ENCODE results near the gene CHPF2.
A peak's percentile ranks its signal among the peaks of the same experiment; 100 is the strongest.

CHPF2 gene

GRCh38 chr7:151243408-151244195 is 11.3 kb downstream of the CHPF2 start:
- Mint-ChIP-seq H3K9me3 (no peaks in the 10 kb centered on the region), H3K27ac (peak overlapping the region; percentile 88), H3K4me3 (peak overlapping the region; percentile 74), H3K36me3 (ENCODE audit: low read depth) (peaks cover 3% of the 10 kb centered on the region), H3K27me3 (ENCODE audit: low read depth) (peaks cover 33% of the 10 kb centered on the region), H3K4me1 (ENCODE audit: low read depth) (peaks cover 32% of the 10 kb centered on the region)
- DNase-seq (ENCODE audit: low spot score): no peak

GRCh38 chr7:151244196-151244840 is 12.0 kb downstream of the CHPF2 start:
- peaks cover 36% of the 10 kb centered on the region for H3K27me3 Mint-ChIP-seq (ENCODE audit: low read depth)
- no peaks in the 10 kb centered on the region for H3K9me3 Mint-ChIP-seq
- H3K4me1 Mint-ChIP-seq (ENCODE audit: low read depth): peaks cover 34% of the 10 kb centered on the region
- H3K36me3 Mint-ChIP-seq (ENCODE audit: low read depth): peaks cover 4% of the 10 kb centered on the region
- peak; percentile 49 for DNase-seq (ENCODE audit: low spot score)
- no peak overlapping the region for H3K27ac Mint-ChIP-seq
- H3K4me3 Mint-ChIP-seq: peak overlapping the region; percentile 74

GRCh38 chr7:151244841-151245346 is 12.6 kb downstream of the CHPF2 start:
- no peak overlapping the region for H3K27ac Mint-ChIP-seq

GRCh38 chr7:151245360-151246101 is 13.2 kb downstream of the CHPF2 start:
- Mint-ChIP-seq H3K4me3 (peak overlapping the region; percentile 57), H3K9me3 (no peaks in the 10 kb centered on the region), H3K27ac (no peak overlapping the region), H3K4me1 (ENCODE audit: low read depth) (peaks cover 35% of the 10 kb centered on the region), H3K27me3 (ENCODE audit: low read depth) (peaks cover 48% of the 10 kb centered on the region), H3K36me3 (ENCODE audit: low read depth) (peaks cover 2% of the 10 kb centered on the region)
- DNase-seq (ENCODE audit: low spot score): peak; percentile 63

More at GRCh38 chr7:151244841-151245346, 12.6 kb downstream of the CHPF2 start:
- DNase-seq (ENCODE audit: low spot score): no peak
- H3K27me3 Mint-ChIP-seq (ENCODE audit: low read depth): peaks cover 41% of the 10 kb centered on the region
- H3K9me3 Mint-ChIP-seq: no peaks in the 10 kb centered on the region
- peak overlapping the region; percentile 57 for H3K4me3 Mint-ChIP-seq
- H3K4me1 Mint-ChIP-seq (ENCODE audit: low read depth): peaks cover 35% of the 10 kb centered on the region
- H3K36me3 Mint-ChIP-seq (ENCODE audit: low read depth): peaks cover 2% of the 10 kb centered on the region

GRCh38 chr7:151246102-151246850 is 14.0 kb downstream of the CHPF2 start:
- no peaks in the 10 kb centered on the region for H3K9me3 Mint-ChIP-seq
- H3K36me3 Mint-ChIP-seq (ENCODE audit: low read depth): peaks cover 2% of the 10 kb centered on the region
- no peak for DNase-seq (ENCODE audit: low spot score)
- no peak overlapping the region for H3K27ac Mint-ChIP-seq
- H3K27me3 Mint-ChIP-seq (ENCODE audit: low read depth): peaks cover 55% of the 10 kb centered on the region
- peaks cover 36% of the 10 kb centered on the region for H3K4me1 Mint-ChIP-seq (ENCODE audit: low read depth)
- peak overlapping the region; percentile 55 for H3K4me3 Mint-ChIP-seq

- no peak overlapping the region for H3K27ac Mint-ChIP-seq
- H3K4me3 Mint-ChIP-seq: peak overlapping the region; percentile 61
- H3K9me3 Mint-ChIP-seq: no peaks in the 10 kb centered on the region
- no peak for DNase-seq (ENCODE audit: low spot score)
- H3K36me3 Mint-ChIP-seq (ENCODE audit: low read depth): peaks cover 2% of the 10 kb centered on the region
- H3K27me3 Mint-ChIP-seq (ENCODE audit: low read depth): peaks cover 56% of the 10 kb centered on the region
- peaks cover 36% of the 10 kb centered on the region for H3K4me1 Mint-ChIP-seq (ENCODE audit: low read depth)
Observed at GRCh38 chr7:151246851-151247580, 14.7 kb downstream of the CHPF2 start.

GRCh38 chr7:151247611-151248345 is 15.5 kb downstream of the CHPF2 start:
- Mint-ChIP-seq H3K27me3 (ENCODE audit: low read depth) (peaks cover 64% of the 10 kb centered on the region), H3K36me3 (ENCODE audit: low read depth) (peaks cover 2% of the 10 kb centered on the region), H3K9me3 (no peaks in the 10 kb centered on the region), H3K4me1 (ENCODE audit: low read depth) (peaks cover 36% of the 10 kb centered on the region), H3K27ac (no peak overlapping the region), H3K4me3 (peak overlapping the region; percentile 61)
- no peak for DNase-seq (ENCODE audit: low spot score)

- no peak for DNase-seq (ENCODE audit: low spot score)
- Mint-ChIP-seq H3K36me3 (ENCODE audit: low read depth) (peaks cover 2% of the 10 kb centered on the region), H3K27ac (no peak within 1 kb of the TSS), H3K27me3 (ENCODE audit: low read depth) (peaks cover 70% of the 10 kb centered on the region), H3K4me1 (ENCODE audit: low read depth) (peaks cover 29% of the 10 kb centered on the region), H3K9me3 (no peaks in the 10 kb centered on the region), H3K4me3 (peak within 1 kb of the TSS; percentile 66)
Observed at GRCh38 chr7:151248346-151249033, 16.2 kb downstream of the CHPF2 start, which contains the start of gene SMARCD3. SMARCD3 (minus strand) TSS chr7:151248694; CDS start chr7:151248562, 132 bp downstream.

- no peaks in the 10 kb centered on the region for H3K9me3 Mint-ChIP-seq
- H3K4me1 Mint-ChIP-seq (ENCODE audit: low read depth): peaks cover 22% of the 10 kb centered on the region
- H3K4me3 Mint-ChIP-seq: peak overlapping the region; percentile 46
- no peak overlapping the region for H3K27ac Mint-ChIP-seq
- peaks cover 76% of the 10 kb centered on the region for H3K27me3 Mint-ChIP-seq (ENCODE audit: low read depth)
- peaks cover 2% of the 10 kb centered on the region for H3K36me3 Mint-ChIP-seq (ENCODE audit: low read depth)
- no peak for DNase-seq (ENCODE audit: low spot score)
Observed at GRCh38 chr7:151249034-151249731, 16.9 kb downstream of the CHPF2 start.

- Mint-ChIP-seq H3K27me3 (ENCODE audit: low read depth) (peaks cover 78% of the 10 kb centered on the region), H3K27ac (no peak overlapping the region), H3K36me3 (ENCODE audit: low read depth) (peaks cover 2% of the 10 kb centered on the region), H3K9me3 (no peaks in the 10 kb centered on the region), H3K4me1 (ENCODE audit: low read depth) (peaks cover 19% of the 10 kb centered on the region), H3K4me3 (peak overlapping the region; percentile 12)
- no peak for DNase-seq (ENCODE audit: low spot score)
Observed at GRCh38 chr7:151249732-151250072, 17.4 kb downstream of the CHPF2 start.

- peaks cover 2% of the 10 kb centered on the region for H3K36me3 Mint-ChIP-seq (ENCODE audit: low read depth)
- H3K4me3 Mint-ChIP-seq: no peak overlapping the region
- H3K4me1 Mint-ChIP-seq (ENCODE audit: low read depth): peaks cover 16% of the 10 kb centered on the region
- H3K27me3 Mint-ChIP-seq (ENCODE audit: low read depth): peaks cover 75% of the 10 kb centered on the region
- DNase-seq (ENCODE audit: low spot score): no peak
- no peak overlapping the region for H3K27ac Mint-ChIP-seq
- H3K9me3 Mint-ChIP-seq: no peaks in the 10 kb centered on the region
Observed at GRCh38 chr7:151250181-151251132, 18.2 kb downstream of the CHPF2 start.
